ENCODE data around the gene DYNC1I2.

DNA sequence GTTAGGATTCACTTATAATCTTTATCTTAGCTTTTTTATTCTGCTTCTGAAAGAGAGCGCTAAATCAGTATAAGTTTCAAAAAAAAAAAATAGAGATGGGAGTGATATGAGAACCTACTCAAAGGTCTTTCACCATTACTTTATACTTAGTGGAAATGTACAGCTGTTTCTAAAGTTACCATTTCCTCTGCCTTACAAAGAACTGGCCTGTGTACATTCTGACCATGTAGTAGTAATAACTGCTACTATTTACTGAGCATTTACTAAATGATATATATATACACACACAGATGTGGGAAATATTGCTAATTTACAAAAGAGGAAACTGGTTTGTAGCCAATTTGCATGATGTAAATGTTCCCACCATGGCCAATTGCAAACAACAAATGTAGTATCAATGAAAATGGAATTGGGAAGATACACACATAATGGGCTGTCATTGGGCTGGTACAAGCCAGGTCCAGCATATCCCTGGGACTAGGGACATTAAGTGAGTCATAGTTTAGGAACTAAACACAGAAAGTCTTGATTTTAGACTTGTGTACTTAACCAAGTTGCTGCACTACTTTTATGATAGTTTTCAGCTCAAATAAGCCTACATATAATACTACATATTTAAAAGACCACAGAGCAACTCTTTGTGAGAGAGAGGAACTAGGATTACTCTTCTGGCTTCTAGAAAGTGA is 67.1 kb downstream of the DYNC1I2 start:
- TF ChIP-seq POLR2AphosphoS5 (IDR thresholded peaks at IDR 0.05; ENCODE audit: low read depth, low read length), result no peak
- TF ChIP-seq POLR2A (IDR thresholded peaks at IDR 0.05; ENCODE audit: low read depth, low read length), result no peak
